WTC11 (cell line): ENCODE results near the gene OBSCN. TPM values are rescaled to one million over a fixed set of nuclear protein-coding genes. Genes with fewer than 3 reads are reported as not detected.

Source experiments
- ATAC-seq: fragments of 200-7000 bp; cut with Tn5 transposase; 2 replicates; pipeline ENCODE4 v1.10.0; 2021; ENCODE audit warnings: mild to moderate bottlenecking, moderate library complexity
- CTCF ChIA-PET: fragments of 300-600 bp; sonication (Branson Sonifier 250); formaldehyde crosslinking; loops from one replicate; lab custom pipeline; 2021; ENCODE audit warnings: antibody characterized with exemption; lab: Charles Lee
- POLR2A ChIA-PET: fragments of 350-600 bp; sonication (Branson Sonifier 250); formaldehyde crosslinking; loops from one replicate; lab custom pipeline; 2021; ENCODE audit warnings: antibody characterized with exemption; lab: Charles Lee
- DNase-seq: peaks from one replicate; pipeline ENCODE4 v3.0.0; 2021; ENCODE audit warnings: low spot score
- H3K27ac Mint-ChIP-seq: 2 replicates; pipeline ENCODE4 v1.8.0; 2021; ENCODE audit warnings: mixed read lengths
- H3K27me3 Mint-ChIP-seq: 2 replicates; pipeline ENCODE4 v1.8.0; 2021; ENCODE audit warnings: low read depth, mild to moderate bottlenecking, moderate library complexity, mixed read lengths
- H3K36me3 Mint-ChIP-seq: 2 replicates; pipeline ENCODE4 v1.8.0; 2021; ENCODE audit warnings: mixed read lengths
- H3K4me1 Mint-ChIP-seq: 2 replicates; pipeline ENCODE4 v1.8.0; 2022; ENCODE audit warnings: mixed read lengths
- H3K4me3 Mint-ChIP-seq: 2 replicates; pipeline ENCODE4 v1.8.0; 2021; ENCODE audit warnings: mild to moderate bottlenecking, moderate library complexity, mixed read lengths
- H3K9me3 Mint-ChIP-seq: 2 replicates; pipeline ENCODE4 v1.8.0; 2021; ENCODE audit warnings: mixed read lengths
- ATF2 ChIP-seq: sonication (generic); formaldehyde crosslinking; IDR thresholded peaks from 2 replicates; pipeline ENCODE4 v1.8.1; 2022; ENCODE audit warnings: low read depth, missing genetic modification reagents, borderline replicate concordance
- ELF4 ChIP-seq: sonication (generic); formaldehyde crosslinking; IDR thresholded peaks from 2 replicates; pipeline ENCODE4 v1.8.1; 2022; ENCODE audit warnings: low read depth, mild to moderate bottlenecking, moderate library complexity, missing genetic modification reagents
- FOXJ3 ChIP-seq: sonication (generic); formaldehyde crosslinking; IDR thresholded peaks from 2 replicates; pipeline ENCODE4 v1.9.0; 2021; ENCODE audit warnings: missing genetic modification reagents, mild to moderate bottlenecking, borderline replicate concordance
- FOXP1 ChIP-seq: sonication (generic); formaldehyde crosslinking; IDR thresholded peaks from 2 replicates; pipeline ENCODE4 v1.8.0; 2022; ENCODE audit warnings: missing genetic modification reagents, mild to moderate bottlenecking, moderate library complexity, borderline replicate concordance
- HMGA2 ChIP-seq: fragments of 250-450 bp; sonication (Bioruptor Pico); IDR thresholded peaks from 2 replicates; pipeline ENCODE4 v1.4.0; 2021; ENCODE audit warnings: mild to moderate bottlenecking, moderate library complexity
- JAZF1 ChIP-seq: fragments of 250-450 bp; sonication (Bioruptor Pico); IDR thresholded peaks from 2 replicates; pipeline ENCODE4 v1.9.0; 2021; ENCODE audit warnings: moderate library complexity, mild to moderate bottlenecking, inconsistent platforms
- JUN ChIP-seq: sonication (generic); formaldehyde crosslinking; IDR thresholded peaks from 2 replicates; pipeline ENCODE4 v1.8.0; 2023; ENCODE audit warnings: mild to moderate bottlenecking, missing genetic modification reagents
- NR2C2 ChIP-seq: sonication (generic); formaldehyde crosslinking; IDR thresholded peaks from 2 replicates; pipeline ENCODE4 v1.8.0; 2022; ENCODE audit warnings: mild to moderate bottlenecking, missing genetic modification reagents
- NR3C1 ChIP-seq: sonication (generic); formaldehyde crosslinking; conservative IDR thresholded peaks from 2 replicates; pipeline ENCODE4 v1.8.1; 2023; ENCODE audit warnings: low read depth, mild to moderate bottlenecking, missing genetic modification reagents
- STAT6 ChIP-seq: sonication (generic); formaldehyde crosslinking; conservative IDR thresholded peaks from 2 replicates; pipeline ENCODE4 v1.8.1; 2023; ENCODE audit warnings: mild to moderate bottlenecking, low read depth, missing genetic modification reagents, moderate library complexity
- TEAD1 ChIP-seq: sonication (generic); formaldehyde crosslinking; IDR thresholded peaks from 2 replicates; pipeline ENCODE4 v1.8.0; 2022; ENCODE audit warnings: mild to moderate bottlenecking, missing genetic modification reagents
- TP53 ChIP-seq: sonication (generic); formaldehyde crosslinking; IDR thresholded peaks from 2 replicates; pipeline ENCODE4 v1.8.1; 2023; ENCODE audit warnings: mild to moderate bottlenecking, missing genetic modification reagents
- ZNF317 ChIP-seq: sonication (generic); formaldehyde crosslinking; IDR thresholded peaks from 2 replicates; pipeline ENCODE4 v1.8.1; 2023; ENCODE audit warnings: low read depth, mild to moderate bottlenecking, moderate library complexity, missing genetic modification reagents, borderline replicate concordance
- ZNF396 ChIP-seq: fragments of 250-450 bp; sonication (Bioruptor Pico); IDR thresholded peaks from 2 replicates; pipeline ENCODE4 v1.8.0; 2021; ENCODE audit warnings: mild to moderate bottlenecking, moderate library complexity, borderline replicate concordance
- total RNA-seq: library from RNA; stranded (reverse); gene quantifications from 3 replicates; pipeline ENCODE4 v1.2.3, GENCODE V29; 2021
- TF ChIP-seq, protein P1 (sequence below): sonication (generic); formaldehyde crosslinking; IDR thresholded peaks from 2 replicates; pipeline ENCODE4 v1.8.1; 2023; ENCODE audit warnings: mild to moderate bottlenecking, missing genetic modification reagents, moderate library complexity
- TF ChIP-seq, protein P2 (sequence below): sonication (generic); formaldehyde crosslinking; IDR thresholded peaks from 2 replicates; pipeline ENCODE4 v1.8.0; 2023; ENCODE audit warnings: mild to moderate bottlenecking, missing genetic modification reagents
- TF ChIP-seq, protein P3 (sequence below): sonication (generic); formaldehyde crosslinking; IDR thresholded peaks from 2 replicates; pipeline ENCODE4 v1.8.1; 2022; ENCODE audit warnings: low read depth, mild to moderate bottlenecking, moderate library complexity, missing genetic modification reagents, borderline replicate concordance
- TF ChIP-seq, protein P4 (sequence below): sonication (generic); formaldehyde crosslinking; IDR thresholded peaks from 2 replicates; pipeline ENCODE4 v1.8.1; 2022; ENCODE audit warnings: missing genetic modification reagents, borderline replicate concordance

The OBSCN gene
- total RNA-seq, 1 experiment from 2014 or later = 38.8 TPM

- TF ChIP-seq, protein P1, sequence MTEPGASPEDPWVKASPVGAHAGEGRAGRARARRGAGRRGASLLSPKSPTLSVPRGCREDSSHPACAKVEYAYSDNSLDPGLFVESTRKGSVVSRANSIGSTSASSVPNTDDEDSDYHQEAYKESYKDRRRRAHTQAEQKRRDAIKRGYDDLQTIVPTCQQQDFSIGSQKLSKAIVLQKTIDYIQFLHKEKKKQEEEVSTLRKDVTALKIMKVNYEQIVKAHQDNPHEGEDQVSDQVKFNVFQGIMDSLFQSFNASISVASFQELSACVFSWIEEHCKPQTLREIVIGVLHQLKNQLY (CRISPR knock-in tag) = no peak
- TF ChIP-seq JUN (no peak), NR3C1 (no peak)
- TF ChIP-seq, protein P2, sequence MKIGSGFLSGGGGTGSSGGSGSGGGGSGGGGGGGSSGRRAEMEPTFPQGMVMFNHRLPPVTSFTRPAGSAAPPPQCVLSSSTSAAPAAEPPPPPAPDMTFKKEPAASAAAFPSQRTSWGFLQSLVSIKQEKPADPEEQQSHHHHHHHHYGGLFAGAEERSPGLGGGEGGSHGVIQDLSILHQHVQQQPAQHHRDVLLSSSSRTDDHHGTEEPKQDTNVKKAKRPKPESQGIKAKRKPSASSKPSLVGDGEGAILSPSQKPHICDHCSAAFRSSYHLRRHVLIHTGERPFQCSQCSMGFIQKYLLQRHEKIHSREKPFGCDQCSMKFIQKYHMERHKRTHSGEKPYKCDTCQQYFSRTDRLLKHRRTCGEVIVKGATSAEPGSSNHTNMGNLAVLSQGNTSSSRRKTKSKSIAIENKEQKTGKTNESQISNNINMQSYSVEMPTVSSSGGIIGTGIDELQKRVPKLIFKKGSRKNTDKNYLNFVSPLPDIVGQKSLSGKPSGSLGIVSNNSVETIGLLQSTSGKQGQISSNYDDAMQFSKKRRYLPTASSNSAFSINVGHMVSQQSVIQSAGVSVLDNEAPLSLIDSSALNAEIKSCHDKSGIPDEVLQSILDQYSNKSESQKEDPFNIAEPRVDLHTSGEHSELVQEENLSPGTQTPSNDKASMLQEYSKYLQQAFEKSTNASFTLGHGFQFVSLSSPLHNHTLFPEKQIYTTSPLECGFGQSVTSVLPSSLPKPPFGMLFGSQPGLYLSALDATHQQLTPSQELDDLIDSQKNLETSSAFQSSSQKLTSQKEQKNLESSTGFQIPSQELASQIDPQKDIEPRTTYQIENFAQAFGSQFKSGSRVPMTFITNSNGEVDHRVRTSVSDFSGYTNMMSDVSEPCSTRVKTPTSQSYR = no peak
Observed at GRCh38 chr1:228359613-228360532, 152.0 kb downstream of the OBSCN start (continued).

- POLR2A ChIA-PET = no interaction called here
- H3K4me3 Mint-ChIP-seq = no peak overlapping the region
- no peaks in the 10 kb centered on the region for H3K36me3 Mint-ChIP-seq
- H3K27me3 Mint-ChIP-seq = no peaks in the 10 kb centered on the region; the same call in 1 of the 2 replicates
- H3K9me3 Mint-ChIP-seq = peaks cover 4% of the 10 kb centered on the region; the same call in 1 of the 2 replicates
- CTCF ChIA-PET = no interaction called here
- H3K4me1 Mint-ChIP-seq = no peaks in the 10 kb centered on the region
- ATAC-seq (no peak), DNase-seq (no peak)
- TF ChIP-seq STAT6 (CRISPR knock-in tag) = no peak
- TF ChIP-seq JAZF1 (CRISPR knock-in tag) = no peak
- H3K27ac Mint-ChIP-seq = no peak overlapping the region
Observed at GRCh38 chr1:228360533-228361313, 152.9 kb downstream of the OBSCN start.

- peaks cover 4% of the 10 kb centered on the region; the same call in 1 of the 2 replicates for H3K9me3 Mint-ChIP-seq
- ATAC-seq (no peak), DNase-seq (peak; percentile 8)
- no peaks in the 10 kb centered on the region for H3K4me1 Mint-ChIP-seq
- H3K27ac Mint-ChIP-seq = no peak overlapping the region
- H3K27me3 Mint-ChIP-seq = no peaks in the 10 kb centered on the region; the same call in 1 of the 2 replicates
- no peak overlapping the region for H3K4me3 Mint-ChIP-seq
- ChIA-PET CTCF (no interaction called here), POLR2A (no interaction called here)
- no peaks in the 10 kb centered on the region for H3K36me3 Mint-ChIP-seq
- TF ChIP-seq, protein P3, sequence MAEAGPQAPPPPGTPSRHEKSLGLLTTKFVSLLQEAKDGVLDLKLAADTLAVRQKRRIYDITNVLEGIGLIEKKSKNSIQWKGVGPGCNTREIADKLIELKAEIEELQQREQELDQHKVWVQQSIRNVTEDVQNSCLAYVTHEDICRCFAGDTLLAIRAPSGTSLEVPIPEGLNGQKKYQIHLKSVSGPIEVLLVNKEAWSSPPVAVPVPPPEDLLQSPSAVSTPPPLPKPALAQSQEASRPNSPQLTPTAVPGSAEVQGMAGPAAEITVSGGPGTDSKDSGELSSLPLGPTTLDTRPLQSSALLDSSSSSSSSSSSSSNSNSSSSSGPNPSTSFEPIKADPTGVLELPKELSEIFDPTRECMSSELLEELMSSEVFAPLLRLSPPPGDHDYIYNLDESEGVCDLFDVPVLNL (CRISPR knock-in tag) = no peak
- TF ChIP-seq ZNF396 (no peak), HMGA2 (no peak), TP53 (CRISPR knock-in tag) (no peak), FOXP1 (CRISPR knock-in tag) (no peak), FOXJ3 (CRISPR knock-in tag) (no peak), NR2C2 (CRISPR knock-in tag) (no peak), ZNF317 (no peak), ATF2 (no peak), ELF4 (CRISPR knock-in tag) (no peak), TEAD1 (CRISPR knock-in tag) (no peak)
- TF ChIP-seq, protein P4, sequence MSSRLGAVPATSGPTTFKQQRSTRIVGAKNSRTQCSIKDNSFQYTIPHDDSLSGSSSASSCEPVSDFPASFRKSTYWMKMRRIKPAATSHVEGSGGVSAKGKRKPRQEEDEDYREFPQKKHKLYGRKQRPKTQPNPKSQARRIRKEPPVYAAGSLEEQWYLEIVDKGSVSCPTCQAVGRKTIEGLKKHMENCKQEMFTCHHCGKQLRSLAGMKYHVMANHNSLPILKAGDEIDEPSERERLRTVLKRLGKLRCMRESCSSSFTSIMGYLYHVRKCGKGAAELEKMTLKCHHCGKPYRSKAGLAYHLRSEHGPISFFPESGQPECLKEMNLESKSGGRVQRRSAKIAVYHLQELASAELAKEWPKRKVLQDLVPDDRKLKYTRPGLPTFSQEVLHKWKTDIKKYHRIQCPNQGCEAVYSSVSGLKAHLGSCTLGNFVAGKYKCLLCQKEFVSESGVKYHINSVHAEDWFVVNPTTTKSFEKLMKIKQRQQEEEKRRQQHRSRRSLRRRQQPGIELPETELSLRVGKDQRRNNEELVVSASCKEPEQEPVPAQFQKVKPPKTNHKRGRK (CRISPR knock-in tag) = no peak
Observed at GRCh38 chr1:228361314-228362140, 153.7 kb downstream of the OBSCN start.
